ENCODE data around the gene C4orf50. TPM values are rescaled to one million over a fixed set of nuclear protein-coding genes. Genes with fewer than 3 reads are reported as not detected.

Gene C4orf50
- total and polyA plus RNA-seq, 2 experiments from 2014 or later: 0.06 to 0.31 TPM

DNA sequence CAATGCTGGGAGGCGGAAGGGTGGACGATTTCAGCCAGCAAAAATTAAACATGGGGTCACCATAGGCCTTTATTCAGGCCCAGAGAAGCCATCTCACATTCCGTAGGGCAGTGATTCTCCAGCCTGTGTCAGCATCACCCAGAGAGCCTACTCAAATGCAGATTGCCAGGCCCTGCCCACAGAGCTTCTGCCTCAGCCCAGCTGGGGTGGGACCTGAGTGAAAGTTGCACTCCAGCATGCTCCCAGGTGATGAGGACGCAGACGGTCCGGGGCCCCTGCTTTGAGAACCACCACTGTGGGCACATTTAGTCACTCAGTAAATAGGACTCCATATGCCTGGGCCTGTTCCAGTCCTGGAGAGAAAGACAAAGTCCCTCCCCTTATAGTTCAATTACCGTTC lies 12.4 kb upstream of the C4orf50 start (continued):
- TF ChIP-seq, protein P1, sequence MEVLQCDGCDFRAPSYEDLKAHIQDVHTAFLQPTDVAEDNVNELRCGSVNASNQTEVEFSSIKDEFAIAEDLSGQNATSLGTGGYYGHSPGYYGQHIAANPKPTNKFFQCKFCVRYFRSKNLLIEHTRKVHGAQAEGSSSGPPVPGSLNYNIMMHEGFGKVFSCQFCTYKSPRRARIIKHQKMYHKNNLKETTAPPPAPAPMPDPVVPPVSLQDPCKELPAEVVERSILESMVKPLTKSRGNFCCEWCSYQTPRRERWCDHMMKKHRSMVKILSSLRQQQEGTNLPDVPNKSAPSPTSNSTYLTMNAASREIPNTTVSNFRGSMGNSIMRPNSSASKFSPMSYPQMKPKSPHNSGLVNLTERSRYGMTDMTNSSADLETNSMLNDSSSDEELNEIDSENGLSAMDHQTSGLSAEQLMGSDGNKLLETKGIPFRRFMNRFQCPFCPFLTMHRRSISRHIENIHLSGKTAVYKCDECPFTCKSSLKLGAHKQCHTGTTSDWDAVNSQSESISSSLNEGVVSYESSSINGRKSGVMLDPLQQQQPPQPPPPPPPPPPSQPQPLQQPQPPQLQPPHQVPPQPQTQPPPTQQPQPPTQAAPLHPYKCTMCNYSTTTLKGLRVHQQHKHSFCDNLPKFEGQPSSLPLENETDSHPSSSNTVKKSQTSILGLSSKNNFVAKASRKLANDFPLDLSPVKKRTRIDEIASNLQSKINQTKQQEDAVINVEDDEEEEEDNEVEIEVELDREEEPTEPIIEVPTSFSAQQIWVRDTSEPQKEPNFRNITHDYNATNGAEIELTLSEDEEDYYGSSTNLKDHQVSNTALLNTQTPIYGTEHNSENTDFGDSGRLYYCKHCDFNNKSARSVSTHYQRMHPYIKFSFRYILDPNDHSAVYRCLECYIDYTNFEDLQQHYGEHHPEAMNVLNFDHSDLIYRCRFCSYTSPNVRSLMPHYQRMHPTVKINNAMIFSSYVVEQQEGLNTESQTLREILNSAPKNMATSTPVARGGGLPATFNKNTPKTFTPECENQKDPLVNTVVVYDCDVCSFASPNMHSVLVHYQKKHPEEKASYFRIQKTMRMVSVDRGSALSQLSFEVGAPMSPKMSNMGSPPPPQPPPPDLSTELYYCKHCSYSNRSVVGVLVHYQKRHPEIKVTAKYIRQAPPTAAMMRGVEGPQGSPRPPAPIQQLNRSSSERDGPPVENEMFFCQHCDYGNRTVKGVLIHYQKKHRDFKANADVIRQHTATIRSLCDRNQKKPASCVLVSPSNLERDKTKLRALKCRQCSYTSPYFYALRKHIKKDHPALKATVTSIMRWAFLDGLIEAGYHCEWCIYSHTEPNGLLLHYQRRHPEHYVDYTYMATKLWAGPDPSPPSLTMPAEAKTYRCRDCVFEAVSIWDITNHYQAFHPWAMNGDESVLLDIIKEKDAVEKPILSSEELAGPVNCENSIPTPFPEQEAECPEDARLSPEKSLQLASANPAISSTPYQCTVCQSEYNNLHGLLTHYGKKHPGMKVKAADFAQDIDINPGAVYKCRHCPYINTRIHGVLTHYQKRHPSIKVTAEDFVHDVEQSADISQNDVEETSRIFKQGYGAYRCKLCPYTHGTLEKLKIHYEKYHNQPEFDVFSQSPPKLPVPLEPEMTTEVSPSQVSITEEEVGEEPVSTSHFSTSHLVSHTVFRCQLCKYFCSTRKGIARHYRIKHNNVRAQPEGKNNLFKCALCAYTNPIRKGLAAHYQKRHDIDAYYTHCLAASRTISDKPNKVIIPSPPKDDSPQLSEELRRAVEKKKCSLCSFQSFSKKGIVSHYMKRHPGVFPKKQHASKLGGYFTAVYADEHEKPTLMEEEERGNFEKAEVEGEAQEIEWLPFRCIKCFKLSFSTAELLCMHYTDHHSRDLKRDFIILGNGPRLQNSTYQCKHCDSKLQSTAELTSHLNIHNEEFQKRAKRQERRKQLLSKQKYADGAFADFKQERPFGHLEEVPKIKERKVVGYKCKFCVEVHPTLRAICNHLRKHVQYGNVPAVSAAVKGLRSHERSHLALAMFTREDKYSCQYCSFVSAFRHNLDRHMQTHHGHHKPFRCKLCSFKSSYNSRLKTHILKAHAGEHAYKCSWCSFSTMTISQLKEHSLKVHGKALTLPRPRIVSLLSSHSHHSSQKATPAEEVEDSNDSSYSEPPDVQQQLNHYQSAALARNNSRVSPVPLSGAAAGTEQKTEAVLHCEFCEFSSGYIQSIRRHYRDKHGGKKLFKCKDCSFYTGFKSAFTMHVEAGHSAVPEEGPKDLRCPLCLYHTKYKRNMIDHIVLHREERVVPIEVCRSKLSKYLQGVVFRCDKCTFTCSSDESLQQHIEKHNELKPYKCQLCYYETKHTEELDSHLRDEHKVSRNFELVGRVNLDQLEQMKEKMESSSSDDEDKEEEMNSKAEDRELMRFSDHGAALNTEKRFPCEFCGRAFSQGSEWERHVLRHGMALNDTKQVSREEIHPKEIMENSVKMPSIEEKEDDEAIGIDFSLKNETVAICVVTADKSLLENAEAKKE (CRISPR knock-in tag; IDR thresholded peaks at IDR 0.05): no peak

DNA sequence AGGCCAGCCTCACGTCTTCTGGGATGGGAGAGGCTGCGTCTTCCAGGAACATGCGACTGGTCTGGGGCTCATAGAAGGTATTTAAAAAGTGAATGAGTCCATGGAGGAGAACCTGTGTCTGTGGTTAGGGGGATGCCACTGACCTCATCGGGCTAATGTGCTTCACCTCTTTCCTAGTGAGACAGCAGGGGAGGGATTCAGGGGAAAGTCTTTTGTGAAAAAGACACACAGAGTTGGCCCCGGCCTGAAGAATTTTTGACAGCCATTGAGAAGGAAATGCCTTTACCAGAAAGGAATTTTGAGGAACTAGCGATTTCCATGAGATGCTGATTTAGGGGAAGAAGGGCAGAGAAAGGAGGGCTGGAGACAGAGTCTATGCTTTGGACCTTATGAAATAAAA lies 11.0 kb upstream of the C4orf50 start:
- ATAC-seq (peak; percentile 65), DNase-seq (ENCODE audit: low spot score) (peak; percentile 63)
- no peaks in the 10 kb centered on the region; the same call in 1 of the 2 replicates for H4K20me1 ChIP-seq (replicated peaks; ENCODE audit: insufficient read depth)
- no peaks in the 10 kb centered on the region for H3F3A ChIP-seq (replicated peaks; ENCODE audit: low read depth)
- H3K27ac ChIP-seq (ENCODE audit: low read depth): no peak overlapping the region
- peaks cover 12% of the 10 kb centered on the region for H3K27me3 Mint-ChIP-seq (ENCODE audit: insufficient read depth, low read depth, poor library complexity)
- H3K4me2 ChIP-seq: no peak overlapping the region
- no peak overlapping the region for H3K27ac Mint-ChIP-seq
- H3K36me3 Mint-ChIP-seq (ENCODE audit: low read depth): no peaks in the 10 kb centered on the region
- no peak overlapping the region for H2AFZ ChIP-seq
- no peak overlapping the region for H3K4me3 Mint-ChIP-seq
- H3K79me2 ChIP-seq (replicated peaks; ENCODE audit: insufficient read depth): no peaks in the 10 kb centered on the region
- H3K4me1 ChIP-seq (ENCODE audit: insufficient read depth): no peaks in the 10 kb centered on the region
- no peaks in the 10 kb centered on the region for H3K9me2 ChIP-seq (ENCODE audit: insufficient read depth)
- H3K9me3 Mint-ChIP-seq: no peaks in the 10 kb centered on the region
- no peak for TF ChIP-seq STAT1 (IDR thresholded peaks at IDR 0.05; ENCODE audit: unreplicated experiment)
- TF ChIP-seq, protein P1 (CRISPR knock-in tag; IDR thresholded peaks at IDR 0.05): 0 out of 2 replicates have a peak, but pooled peaks have one; percentile 12
- H3K4me3 ChIP-seq: no peak overlapping the region
- H3K27me3 ChIP-seq (ENCODE audit: insufficient read depth): no peaks in the 10 kb centered on the region
- H3K36me3 ChIP-seq (ENCODE audit: insufficient read depth): no peaks in the 10 kb centered on the region
- H3K4me1 Mint-ChIP-seq: peaks cover 14% of the 10 kb centered on the region

Data from GM23338 (cell line).